Small intestine (tissue), 7 donors: ENCODE data around the gene SAMHD1. TPM values are rescaled to one million over a fixed set of nuclear protein-coding genes. Genes with fewer than 3 reads are reported as not detected.
A peak's percentile ranks its signal among the peaks of the same experiment; 100 is the strongest.

ENCODE experiments used
- DNase-seq, 2 donors: peaks; one replicate each; pipeline versions ENCODE4 v3.0.0 to v3.0.0-alpha.2; 2013
- FAIRE-seq: peaks from 2 replicates; lab custom pipeline; 2012; peaks lifted over from hg19 to GRCh38; lab: Jason Lieb, UNC
- H3K27ac ChIP-seq, 3 donors: one replicate each; pipeline ENCODE4 v1.5.1; 2013; ENCODE audit warnings: low read length in 2 of 3, mild to moderate bottlenecking in 2 of 3, control low read depth in 1 of 3, inconsistent platforms in 1 of 3, low read depth in 1 of 3, moderate library complexity in 1 of 3
- H3K27me3 ChIP-seq, 3 donors: one replicate each; pipeline ENCODE4 v1.6.1; 2013; ENCODE audit warnings: low read length in 3 of 3, inconsistent platforms in 1 of 3; ENCODE audit not compliant: control insufficient read depth in 3 of 3, insufficient read depth in 3 of 3
- H3K36me3 ChIP-seq, 3 donors: one replicate each; pipeline ENCODE4 v1.6.1; 2013; ENCODE audit warnings: low read length in 3 of 3, inconsistent platforms in 1 of 3, low read depth in 1 of 3, mild to moderate bottlenecking in 1 of 3, moderate library complexity in 1 of 3; ENCODE audit not compliant: control insufficient read depth in 3 of 3, insufficient read depth in 2 of 3
- H3K4me1 ChIP-seq, 3 donors: one replicate each; pipeline ENCODE4 v1.6.1; 2013; ENCODE audit warnings: low read length in 2 of 3, inconsistent platforms in 1 of 3, low read depth in 1 of 3, mild to moderate bottlenecking in 1 of 3, moderate library complexity in 1 of 3; ENCODE audit not compliant: control insufficient read depth in 3 of 3, insufficient read depth in 2 of 3
- H3K4me3 ChIP-seq, 3 donors: one replicate each; pipeline ENCODE4 v1.5.1; 2013; ENCODE audit warnings: low read length in 3 of 3, control low read depth in 1 of 3, inconsistent platforms in 1 of 3, low read depth in 1 of 3, mild to moderate bottlenecking in 1 of 3, moderate library complexity in 1 of 3
- H3K9me3 ChIP-seq, 2 donors: one replicate each; pipeline ENCODE4 v1.6.1; 2013; ENCODE audit warnings: low read depth in 1 of 2, low read length in 1 of 2; ENCODE audit not compliant: control insufficient read depth in 2 of 2, insufficient read depth in 1 of 2
- WGBS, 3 donors: extraction: QIAGEN DNeasy Blood & Tissue Kit; methylation state at CpG; one replicate each; pipeline ENCODE4 v1.1.7; 2013; 5-methylcytosine and 5-hydroxymethylcytosine counted together
- polyA plus RNA-seq, 4 donors: library from polyadenylated mRNA; stranded (reverse) in 3 of 4; unstranded in 1 of 4; fragments of 200-250 nt in 3 of 4; fragments of 120-200 nt in 1 of 4; gene quantifications; one replicate each; pipeline versions ENCODE4 v1.2.1 to v1.2.3, GENCODE V29; 2013
- donor health status: healthy with polysubstance abuse.
- donor health status: control.
- donor health status: control.
- donor health status: Bipolar disorder and iron deficiency.
- donor health status: healthy.

SAMHD1 gene
- polyA plus RNA-seq, 4 donors = 22.8 to 78.8 (median 28.5) TPM

DNA sequence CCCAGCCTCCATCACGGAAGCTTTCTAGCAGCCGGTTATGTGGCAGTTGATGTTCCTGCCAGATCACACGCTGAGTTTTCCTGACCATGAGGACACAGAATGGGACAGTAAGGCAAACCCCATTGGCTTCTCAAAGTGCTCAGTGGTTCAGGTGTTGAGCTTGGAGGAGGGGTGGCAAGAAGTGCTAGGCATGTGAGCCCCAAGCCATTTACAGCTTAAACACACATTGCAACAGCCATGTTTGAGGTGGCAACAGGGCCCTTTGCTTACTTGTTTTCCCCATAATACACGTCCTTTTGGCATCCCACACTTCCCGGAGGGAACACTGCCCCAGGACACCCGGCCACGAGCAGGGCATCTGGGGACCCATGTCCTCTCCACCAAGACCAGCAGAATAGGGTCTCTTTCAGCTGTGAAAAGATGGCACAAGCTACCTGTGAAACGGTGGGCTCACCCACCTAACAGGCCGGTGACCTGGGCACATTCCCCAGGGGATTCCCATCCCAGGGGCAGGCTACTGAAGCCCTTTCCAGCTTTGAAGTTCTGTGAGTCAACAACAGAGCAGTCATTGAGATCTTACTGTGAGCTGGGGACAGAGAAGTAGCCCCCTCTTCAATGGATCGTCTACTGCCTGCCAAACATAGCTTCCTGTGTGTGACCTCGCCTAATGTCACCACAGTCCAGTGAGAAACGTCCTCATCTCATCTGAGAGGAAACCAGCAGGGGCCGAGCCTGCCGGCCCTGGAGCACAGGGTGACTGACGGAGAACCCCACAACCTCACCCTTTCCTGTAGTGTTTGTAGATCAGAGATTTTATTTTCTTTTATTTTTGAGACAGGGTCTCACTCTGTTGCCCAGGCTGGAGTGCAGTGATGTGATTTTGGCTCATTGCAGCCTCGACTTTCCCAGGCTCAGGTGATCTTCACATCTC lies 79.6 kb downstream of the SAMHD1 start:
- no peaks in the 10 kb centered on the region for H3K36me3 ChIP-seq
- WGBS, 3 donors = 65 to 78% (median 70%) methylated on average over 16 of the region's 16 CpGs
- no peak for DNase-seq
- H3K4me3 ChIP-seq = no peak overlapping the region
- H3K27me3 ChIP-seq = no peaks in the 10 kb centered on the region
- H3K9me3 ChIP-seq = no peaks in the 10 kb centered on the region
- no peak for FAIRE-seq
- no peak overlapping the region for H3K27ac ChIP-seq
- peaks cover 0 to 23% (median 0%) of the 10 kb centered on the region in 3 donors for H3K4me1 ChIP-seq

DNA sequence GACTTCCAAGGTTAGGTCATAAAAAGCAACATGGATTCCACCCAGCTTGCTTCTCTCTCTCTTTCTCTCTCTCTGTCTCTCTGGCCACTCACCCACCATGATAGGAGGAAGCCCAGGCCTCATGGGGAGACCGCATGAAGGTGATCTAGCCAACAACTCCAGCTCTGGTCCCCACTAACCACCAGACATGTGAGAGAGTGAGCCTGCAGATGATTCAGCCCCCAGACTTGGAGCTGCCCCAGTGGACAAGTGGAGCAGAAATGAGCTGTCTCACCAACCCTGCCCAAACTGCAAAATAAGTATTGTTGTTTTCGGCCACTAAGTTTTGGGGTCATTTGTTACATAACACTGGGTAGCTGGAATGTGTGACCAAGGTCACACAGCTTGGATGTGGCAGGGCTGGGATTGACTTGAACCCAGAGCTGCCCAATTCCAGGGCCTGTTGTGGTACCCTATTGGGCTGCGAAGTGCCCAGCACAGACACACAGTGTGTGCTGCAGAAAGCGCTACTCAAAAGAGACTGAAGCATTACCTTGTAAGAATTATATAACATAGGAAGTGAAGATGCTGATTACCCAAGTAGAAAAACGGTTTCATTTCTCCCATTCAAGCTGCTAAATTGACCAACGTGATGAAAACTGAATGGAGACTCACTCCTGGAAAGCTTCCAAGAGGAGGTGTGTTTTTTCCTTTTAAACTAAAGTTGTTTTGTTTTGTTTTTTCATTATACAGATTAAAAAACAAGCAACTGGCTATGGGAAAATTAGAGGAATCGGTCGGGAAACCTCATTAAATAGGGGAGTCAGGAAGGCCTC lies 84.6 kb downstream of the SAMHD1 start:
- Histone ChIP-seq H3K4me1 (peaks cover 0 to 14% (median 2%) of the 10 kb centered on the region in 3 donors), H3K27ac (no peak overlapping the region), H3K36me3 (no peaks in the 10 kb centered on the region), H3K27me3 (peaks cover 0 to 9% (median 0%) of the 10 kb centered on the region in 3 donors), H3K4me3 (no peak overlapping the region), H3K9me3 (no peaks in the 10 kb centered on the region)
- DNase-seq (no peak), FAIRE-seq (no peak)
- WGBS, 3 donors = 72 to 73% (median 73%) methylated on average over 8 of the region's 8 CpGs

GRCh38 chr20:36866164-36866563 lies 85.3 kb downstream of the SAMHD1 start:
- WGBS, 3 donors = 84 to 85% (median 84%) methylated on average over 7 of the region's 7 CpGs
- Histone ChIP-seq H3K36me3 (peaks cover 0 to under 1% (median 0%) of the 10 kb centered on the region in 3 donors), H3K4me3 (no peak overlapping the region), H3K4me1 (peaks cover 0 to 19% (median 2%) of the 10 kb centered on the region in 3 donors), H3K9me3 (no peaks in the 10 kb centered on the region), H3K27ac (no peak overlapping the region), H3K27me3 (peaks cover 0 to 9% (median 0%) of the 10 kb centered on the region in 3 donors)
- no peak for FAIRE-seq
- DNase-seq = no peak

DNA sequence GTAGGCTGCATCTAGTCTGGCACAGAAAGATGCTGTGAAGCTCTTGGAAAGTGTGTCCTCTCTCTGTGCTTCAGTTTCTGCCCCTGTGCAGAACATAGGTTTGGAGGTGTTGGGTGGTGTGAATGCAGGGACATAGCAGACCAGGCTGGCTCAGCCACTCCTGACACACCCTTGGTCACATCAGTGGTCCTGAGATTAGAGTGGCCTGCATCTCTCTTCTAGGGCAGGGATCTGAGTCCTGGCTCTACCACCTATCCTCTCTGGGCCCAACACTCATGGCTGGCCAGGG lies 85.7 kb downstream of the SAMHD1 start:
- Histone ChIP-seq H3K36me3 (peaks cover 0 to 4% (median 0%) of the 10 kb centered on the region in 3 donors), H3K4me1 (peaks cover 0 to 21% (median 2%) of the 10 kb centered on the region in 3 donors), H3K9me3 (no peaks in the 10 kb centered on the region), H3K27me3 (peaks cover 0 to 9% (median 0%) of the 10 kb centered on the region in 3 donors), H3K4me3 (no peak overlapping the region), H3K27ac (no peak overlapping the region)
- DNase-seq = no peak
- no peak for FAIRE-seq

- Histone ChIP-seq H3K4me3 (no peak overlapping the region), H3K9me3 (no peaks in the 10 kb centered on the region), H3K36me3 (peaks cover 0 to 8% (median 0%) of the 10 kb centered on the region in 3 donors), H3K4me1 (peaks cover 0 to 21% (median 2%) of the 10 kb centered on the region in 3 donors), H3K27ac (no peak overlapping the region), H3K27me3 (peaks cover 0 to 9% (median 0%) of the 10 kb centered on the region in 3 donors)
- no peak for FAIRE-seq
- DNase-seq = no peak
- WGBS, 3 donors = 63 to 82% (median 82%) methylated on average over 9 of the region's 9 CpGs
Observed at GRCh38 chr20:36865076-36865860, 86.2 kb downstream of the SAMHD1 start.

GRCh38 chr20:36862857-36863668 lies 88.4 kb downstream of the SAMHD1 start:
- FAIRE-seq (no peak), DNase-seq (no peak)
- Histone ChIP-seq H3K27me3 (peaks cover 0 to 9% (median 0%) of the 10 kb centered on the region in 3 donors), H3K36me3 (peaks cover 0 to 9% (median 0%) of the 10 kb centered on the region in 3 donors), H3K9me3 (no peaks in the 10 kb centered on the region), H3K4me3 (peak overlapping the region; percentile 47 to 72 (median 66)), H3K27ac (peak overlapping the region in 2 of 3 donors; percentile 50 to 59), H3K4me1 (peaks cover 0 to 24% (median 2%) of the 10 kb centered on the region in 3 donors)
- 1 to 4% methylated on average over 50 to 129 of the region's 129 CpGs; no CpG with 5 or more reads in 1 of the 3 donors for WGBS, 3 donors

DNA sequence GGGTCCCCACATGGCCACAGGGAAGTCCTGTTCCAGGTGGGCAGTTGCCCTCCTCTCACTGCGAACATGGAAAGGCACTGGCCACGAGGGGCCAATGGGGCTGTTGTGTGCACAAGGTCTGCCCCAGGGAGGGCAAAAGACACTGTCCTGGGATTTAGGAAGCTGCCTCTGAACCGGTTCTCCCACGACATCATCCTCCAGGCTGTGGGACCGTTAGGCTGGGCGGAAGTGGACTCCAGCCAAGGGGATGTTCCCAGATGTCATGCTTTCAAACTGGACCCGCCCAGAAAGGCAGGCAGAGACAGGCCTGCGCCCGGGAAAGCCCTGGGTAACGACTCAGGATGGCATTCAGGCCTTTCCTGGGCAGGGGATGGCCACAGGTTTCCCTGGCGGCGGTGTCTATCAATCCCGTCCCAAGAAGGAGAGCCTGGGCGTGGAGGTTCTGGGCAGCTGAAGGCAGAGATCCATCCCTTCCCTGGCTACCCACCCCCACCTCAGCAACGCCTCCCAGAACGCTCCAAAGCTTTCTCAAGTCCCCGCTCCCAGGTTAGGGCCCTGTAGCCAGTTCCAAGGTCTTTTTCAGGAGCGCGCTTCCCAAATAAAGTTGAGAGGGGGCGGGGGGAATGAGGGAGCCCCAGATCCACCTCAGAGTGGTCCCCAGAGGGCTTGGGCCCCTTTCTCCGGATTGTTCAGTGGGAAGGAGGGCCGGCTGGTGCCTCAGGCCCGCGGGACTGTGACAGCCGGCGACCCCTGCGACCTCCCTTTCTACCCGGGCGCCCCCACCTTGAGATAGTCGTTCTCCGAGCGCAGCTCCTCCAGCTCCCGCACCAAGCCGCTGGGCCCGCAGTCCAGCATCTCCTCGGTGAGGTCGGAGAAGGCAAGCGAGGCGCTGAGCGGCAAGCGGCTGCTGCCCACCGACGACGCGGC lies 89.4 kb downstream of the SAMHD1 start:
- H3K4me3 ChIP-seq = peak overlapping the region; percentile 47 to 72 (median 66)
- H3K9me3 ChIP-seq = no peaks in the 10 kb centered on the region
- H3K27me3 ChIP-seq = peaks cover 0 to 9% (median 0%) of the 10 kb centered on the region in 3 donors
- WGBS, 3 donors = 31 to 64% (median 51%) methylated on average over 36 to 45 of the region's 45 CpGs
- DNase-seq = peak in 1 of 2 donors; percentile 64
- FAIRE-seq = no peak
- H3K4me1 ChIP-seq = peaks cover 0 to 24% (median 2%) of the 10 kb centered on the region in 3 donors
- H3K27ac ChIP-seq = peak overlapping the region; percentile 16 to 66 (median 59)
- H3K36me3 ChIP-seq = peaks cover 0 to 17% (median 0%) of the 10 kb centered on the region in 3 donors
